Gastroesophageal sphincter (tissue), 3 donors: Measurements from ENCODE around the gene EMID1.

ENCODE experiments used
- CTCF ChIP-seq, 4 experiments: fragments of 200-600 bp in 2 of 4; fragments of 450-650 bp in 2 of 4; sonication (generic) in 1 of 4; IDR thresholded peaks; one replicate each; pipeline ENCODE4 v1.5.1; 2017 to 2019; ENCODE audit warnings: antibody characterized with exemption in 4 of 4, mild to moderate bottlenecking in 2 of 4, moderate library complexity in 2 of 4
- EP300 ChIP-seq: sonication (generic); formaldehyde crosslinking; IDR thresholded peaks from one replicate; pipeline ENCODE4 v1.6.1; 2017; ENCODE audit warnings: antibody characterized with exemption, mild to moderate bottlenecking
- POLR2A ChIP-seq, 2 donors: fragments of 450-650 bp; IDR thresholded peaks; one replicate each; pipeline ENCODE4 v1.6.1; 2017; ENCODE audit warnings: antibody characterized with exemption in 2 of 2, mild to moderate bottlenecking in 2 of 2, moderate library complexity in 1 of 2

GRCh38 chr22:29212743-29213142 lies 7.0 kb downstream of the EMID1 start:
- no peak for TF ChIP-seq POLR2A (IDR thresholded peaks at IDR 0.05)
- TF ChIP-seq CTCF (IDR thresholded peaks at IDR 0.05): no peak
- TF ChIP-seq EP300: no peak
